ENCODE results near the gene SLAMF1.
A peak's percentile ranks its signal among the peaks of the same experiment; 100 is the strongest.
"Not testable (repeated sequence)": the region's sequence is repeated elsewhere in the genome, so short reads cannot be mapped to it uniquely, and the experiment has no call there.

Gene SLAMF1

GRCh38 chr1:160646711-160647328 lies at the start of gene SLAMF1:
TSS of gene SLAMF1 (minus strand) at chr1:160647044. CDS start at chr1:160646945, 99 bp downstream.
- peak; percentile 67 to 74 for DNase-seq

- not testable (repeated sequence) for DNase-seq
These were observed 45.5 kb upstream of the SLAMF1 start for GRCh38 chr1:160692390-160692789.

- no peak for DNase-seq
These were observed 38.4 kb upstream of the SLAMF1 start for GRCh38 chr1:160685266-160685665.

- DNase-seq = no peak
These were observed 36.4 kb upstream of the SLAMF1 start for GRCh38 chr1:160682983-160683865.

- no peak for DNase-seq
These were observed 35.0 kb upstream of the SLAMF1 start for GRCh38 chr1:160681891-160682140.

GRCh38 chr1:160681066-160681890 lies 34.4 kb upstream of the SLAMF1 start:
- DNase-seq = peak; percentile 93 to 95

- DNase-seq = no peak
These were observed 33.6 kb upstream of the SLAMF1 start for GRCh38 chr1:160680399-160680798.

- no peak for DNase-seq
These were observed 33.0 kb upstream of the SLAMF1 start for GRCh38 chr1:160679893-160680292.

GRCh38 chr1:160676869-160677597 lies 30.2 kb upstream of the SLAMF1 start:
- DNase-seq = no peak

GRCh38 chr1:160675641-160676410 lies 29.0 kb upstream of the SLAMF1 start:
- peak; percentile 80 to 85 for DNase-seq

- DNase-seq = no peak
These were observed 27.6 kb upstream of the SLAMF1 start for GRCh38 chr1:160674415-160674814.

GRCh38 chr1:160672789-160673695 lies 26.2 kb upstream of the SLAMF1 start:
- peak in 1 of 2 experiments; percentile 66 for DNase-seq

- DNase-seq = no peak
These were observed 25.0 kb upstream of the SLAMF1 start for GRCh38 chr1:160671603-160672517.

- no peak for DNase-seq
These were observed 23.9 kb upstream of the SLAMF1 start for GRCh38 chr1:160670701-160671100.

- DNase-seq = no peak
These were observed 23.0 kb upstream of the SLAMF1 start for GRCh38 chr1:160669802-160670201.

- DNase-seq = no peak
These were observed 22.4 kb upstream of the SLAMF1 start for GRCh38 chr1:160669276-160669675.

- no peak for DNase-seq
These were observed 21.1 kb upstream of the SLAMF1 start for GRCh38 chr1:160667896-160668295.

GRCh38 chr1:160666079-160666442 lies 19.2 kb upstream of the SLAMF1 start:
- DNase-seq = no peak

GRCh38 chr1:160665330-160666078 lies 18.7 kb upstream of the SLAMF1 start:
- peak in 1 of 2 experiments; percentile 56 for DNase-seq
